HG03342 (cell line): ENCODE data around the gene LRRC31.

Source experiments
- ATAC-seq: cut with Tn5 transposase; IDR thresholded peaks from one replicate; pipeline ENCODE4 v1.9.1; 2021; ENCODE audit warnings: mild to moderate bottlenecking, moderate library complexity; ENCODE audit not compliant: unreplicated experiment

The LRRC31 gene

DNA sequence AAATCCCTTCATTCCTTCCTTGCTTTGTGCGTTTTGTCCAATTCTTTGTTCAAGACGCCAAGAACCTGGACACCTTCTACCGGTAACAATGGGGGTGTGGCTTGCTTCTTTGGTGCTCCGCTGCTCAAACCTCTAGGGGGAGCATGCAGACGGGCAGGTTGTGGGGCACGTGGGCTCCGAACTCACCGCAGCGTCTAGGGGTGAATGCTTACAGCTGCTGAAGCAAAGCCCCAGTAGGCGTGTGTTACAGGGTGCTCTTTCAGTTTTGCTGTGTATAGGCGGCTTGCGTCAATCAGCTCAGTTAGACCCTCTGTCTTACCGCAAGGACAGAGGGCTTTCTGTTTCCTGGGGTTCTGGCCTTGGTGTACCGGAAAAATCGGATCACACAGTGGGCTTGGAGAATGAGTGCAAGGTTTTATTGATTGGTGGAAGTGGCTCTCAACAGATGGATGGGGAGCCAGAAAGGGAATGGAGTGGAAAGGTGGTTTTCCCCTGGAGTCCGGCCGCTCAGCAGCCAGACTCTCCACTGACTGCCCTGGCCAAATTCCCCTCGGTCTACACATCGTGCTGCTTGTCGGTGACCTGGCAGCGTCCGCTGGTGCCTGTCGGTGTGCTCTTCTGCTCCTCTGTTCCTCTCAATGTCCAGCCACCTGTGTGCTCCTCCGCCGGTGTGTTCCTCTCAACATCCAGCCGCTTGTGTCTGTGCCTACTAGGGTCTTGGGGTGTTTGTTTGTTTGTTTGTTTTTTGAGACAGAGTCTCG, 55.8 kb downstream of the LRRC31 start:
- peak; percentile 94 for ATAC-seq

- no peak for ATAC-seq
Measured at GRCh38 chr3:169813278-169813677, 56.5 kb downstream of the LRRC31 start.

DNA sequence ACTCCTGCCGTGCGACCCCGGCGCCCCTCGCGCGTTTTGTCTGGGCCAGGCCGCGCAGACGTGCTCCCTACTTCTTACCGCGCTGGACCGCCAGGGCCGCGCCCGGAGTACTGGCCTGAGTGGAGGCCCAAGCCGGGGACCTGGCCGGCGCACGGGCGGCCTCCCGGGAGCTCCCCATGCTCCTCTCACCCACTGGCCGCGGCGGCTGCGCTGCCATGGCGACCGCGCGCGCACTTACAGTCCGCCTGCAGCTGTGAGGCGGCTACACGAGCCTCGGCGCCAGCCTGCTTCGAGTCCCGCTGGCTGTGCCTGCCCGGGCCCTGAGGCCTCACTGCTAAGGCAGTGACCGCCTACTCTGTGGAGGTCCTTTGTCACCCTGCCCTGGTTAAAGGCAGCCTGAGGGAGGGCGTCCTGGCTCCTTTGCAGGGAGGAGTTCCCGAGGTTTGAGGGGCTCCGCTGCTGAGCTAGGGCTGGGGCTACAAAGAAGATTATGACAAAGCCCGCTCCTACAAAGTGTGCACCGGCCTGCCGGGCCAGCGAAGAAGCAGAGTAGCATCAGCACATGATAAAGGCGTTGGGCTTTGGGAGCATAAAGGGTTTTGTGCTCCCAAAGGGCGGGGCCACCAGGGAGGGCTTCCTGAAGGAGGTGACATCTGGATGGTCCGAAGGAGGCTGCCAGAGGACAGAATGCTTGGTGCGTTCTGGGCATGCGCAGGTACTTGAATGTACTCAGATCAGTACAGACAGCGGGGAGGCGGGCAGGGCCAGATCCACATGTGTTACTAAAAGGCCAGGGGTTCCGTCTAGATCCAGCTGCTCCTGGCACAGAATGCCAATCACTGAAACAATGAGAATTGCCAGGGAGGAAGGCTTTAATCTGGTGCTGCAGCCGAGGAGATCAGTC, 57.2 kb downstream of the LRRC31 start, which contains the start of the genes LRRC34 and LRRIQ4:
Gene LRRC34 (minus strand): TSS at position 573 of the 904 bp plus-strand sequence. CDS start 356 bp downstream, at position 217.
Gene LRRIQ4 (plus strand): TSS at position 539 of the 904 bp plus-strand sequence. CDS start 9,052 bp downstream, outside the sequence.
- ATAC-seq, result peak; percentile 51

DNA sequence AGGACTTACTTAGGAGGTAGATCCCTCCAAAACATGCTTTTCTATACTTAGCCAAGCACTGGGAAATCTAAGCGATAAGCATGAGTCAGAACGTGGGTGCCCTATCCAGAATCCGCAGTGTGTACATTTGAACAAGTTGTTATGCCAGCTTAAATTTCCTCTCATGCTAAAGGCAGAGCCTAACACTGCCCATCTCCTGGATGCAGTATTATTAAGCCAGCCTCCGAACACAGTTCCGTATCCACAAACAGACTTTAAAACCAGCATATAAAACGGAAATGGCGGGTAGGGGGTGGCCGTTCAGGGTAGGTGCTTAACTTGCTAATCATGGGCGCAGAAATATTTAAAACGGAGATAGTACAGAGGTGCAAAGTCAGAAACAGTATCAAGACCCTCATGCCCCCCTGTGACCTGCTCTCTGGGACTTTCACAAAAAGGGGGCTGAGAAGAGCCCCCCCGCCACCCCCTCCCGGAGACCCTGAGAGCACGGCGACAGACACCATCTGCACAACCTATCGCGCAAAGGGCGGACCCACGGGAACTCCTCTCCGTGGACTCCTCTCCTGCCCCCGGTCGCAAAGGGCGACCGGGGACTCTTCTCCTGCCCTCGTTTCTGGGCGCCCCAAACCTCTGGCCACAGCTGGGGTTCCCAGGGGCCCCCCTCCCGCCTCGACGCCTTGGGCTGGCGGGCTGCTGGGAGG, 58.0 kb downstream of the LRRC31 start:
- ATAC-seq, result peak; percentile 6

GRCh38 chr3:169809230-169809795, 60.4 kb downstream of the LRRC31 start:
- ATAC-seq, result no peak

GRCh38 chr3:169804681-169805080, 65.1 kb downstream of the LRRC31 start:
- no peak for ATAC-seq

GRCh38 chr3:169792359-169792758, 77.4 kb downstream of the LRRC31 start:
- ATAC-seq, result no peak

- no peak for ATAC-seq
Measured at GRCh38 chr3:169790687-169791429, 78.9 kb downstream of the LRRC31 start.

GRCh38 chr3:169790219-169790618, 79.5 kb downstream of the LRRC31 start:
- ATAC-seq, result no peak
